HG02759 (cell line): Measurements from ENCODE around the gene GALNT14.

Experiments used
- ATAC-seq: cut with Tn5 transposase; IDR thresholded peaks from one replicate; pipeline ENCODE4 v1.9.1; 2021; ENCODE audit warnings: mild to moderate bottlenecking, moderate library complexity; ENCODE audit not compliant: unreplicated experiment

The GALNT14 gene

GRCh38 chr2:30949435-30949834 is 188.8 kb downstream of the GALNT14 start:
- no peak for ATAC-seq

GRCh38 chr2:30948857-30949256 is 189.4 kb downstream of the GALNT14 start:
- no peak for ATAC-seq

- ATAC-seq, result no peak
These were observed 190.1 kb downstream of the GALNT14 start for GRCh38 chr2:30948130-30948529.

GRCh38 chr2:30947686-30948085 is 190.6 kb downstream of the GALNT14 start:
- ATAC-seq, result no peak

- ATAC-seq, result no peak
These were observed 195.8 kb downstream of the GALNT14 start for GRCh38 chr2:30942419-30942818.

GRCh38 chr2:30940839-30941238 is 197.4 kb downstream of the GALNT14 start:
- no peak for ATAC-seq

GRCh38 chr2:30939364-30939763 is 198.9 kb downstream of the GALNT14 start:
- no peak for ATAC-seq

- no peak for ATAC-seq
These were observed 200.0 kb downstream of the GALNT14 start for GRCh38 chr2:30938196-30938595.

- ATAC-seq, result no peak
These were observed 201.3 kb downstream of the GALNT14 start for GRCh38 chr2:30936977-30937376.

GRCh38 chr2:30935795-30936194 is 202.4 kb downstream of the GALNT14 start:
- ATAC-seq, result no peak

GRCh38 chr2:30934066-30934465 is 204.2 kb downstream of the GALNT14 start:
- no peak for ATAC-seq

- ATAC-seq, result no peak
These were observed 204.7 kb downstream of the GALNT14 start for GRCh38 chr2:30933496-30933895.

- no peak for ATAC-seq
These were observed 205.4 kb downstream of the GALNT14 start for GRCh38 chr2:30932870-30933269.

GRCh38 chr2:30931841-30932407 is 206.3 kb downstream of the GALNT14 start:
- no peak for ATAC-seq

GRCh38 chr2:30930716-30931115 is 207.5 kb downstream of the GALNT14 start:
- no peak for ATAC-seq

GRCh38 chr2:30927465-30928075 is 210.7 kb downstream of the GALNT14 start:
- no peak for ATAC-seq

- no peak for ATAC-seq
These were observed 211.6 kb downstream of the GALNT14 start for GRCh38 chr2:30926606-30927005.

- no peak for ATAC-seq
These were observed 214.6 kb downstream of the GALNT14 start for GRCh38 chr2:30923623-30924022.

GRCh38 chr2:30920511-30920910 is 217.7 kb downstream of the GALNT14 start:
- no peak for ATAC-seq

GRCh38 chr2:30915486-30915885 is 222.8 kb downstream of the GALNT14 start:
- no peak for ATAC-seq

GRCh38 chr2:30914456-30914855 is 223.8 kb downstream of the GALNT14 start:
- no peak for ATAC-seq

- no peak for ATAC-seq
These were observed 226.2 kb downstream of the GALNT14 start for GRCh38 chr2:30912056-30912455.

- ATAC-seq, result no peak
These were observed 226.9 kb downstream of the GALNT14 start for GRCh38 chr2:30911327-30911726.
